ENCODE measurements around the gene IL1RAPL1.

- TF ChIP-seq CTCF (IDR thresholded peaks at IDR 0.05) (no peak), POLR2A (IDR thresholded peaks at IDR 0.05) (no peak)
These were observed 38.0 kb downstream of the IL1RAPL1 start for GRCh38 chrX:28625223-28625622.
